GM19240 (cell line): Measurements from ENCODE around the gene RAB5A.
"Not testable (repeated sequence)": the region's sequence is repeated elsewhere in the genome, so short reads cannot be mapped to it uniquely, and the experiment has no call there.

Source experiments
- DNase-seq: peaks from one replicate; pipeline ENCODE4 v3.0.0; 2011; ENCODE audit warnings: low spot score; ENCODE audit not compliant: insufficient read length

Gene RAB5A, protein sequence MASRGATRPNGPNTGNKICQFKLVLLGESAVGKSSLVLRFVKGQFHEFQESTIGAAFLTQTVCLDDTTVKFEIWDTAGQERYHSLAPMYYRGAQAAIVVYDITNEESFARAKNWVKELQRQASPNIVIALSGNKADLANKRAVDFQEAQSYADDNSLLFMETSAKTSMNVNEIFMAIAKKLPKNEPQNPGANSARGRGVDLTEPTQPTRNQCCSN

GRCh38 chr3:19946832-19947548, at the start of gene RAB5A:
TSS of gene RAB5A (plus strand) at chr3:19947097. CDS start at chr3:19950899, 3,802 bp downstream.
- DNase-seq, result peak; percentile 82

- DNase-seq, result no peak
Measured at GRCh38 chr3:19898721-19899120, 48.2 kb upstream of the RAB5A start.

- DNase-seq, result no peak
Measured at GRCh38 chr3:19899264-19899663, 47.6 kb upstream of the RAB5A start.

DNA sequence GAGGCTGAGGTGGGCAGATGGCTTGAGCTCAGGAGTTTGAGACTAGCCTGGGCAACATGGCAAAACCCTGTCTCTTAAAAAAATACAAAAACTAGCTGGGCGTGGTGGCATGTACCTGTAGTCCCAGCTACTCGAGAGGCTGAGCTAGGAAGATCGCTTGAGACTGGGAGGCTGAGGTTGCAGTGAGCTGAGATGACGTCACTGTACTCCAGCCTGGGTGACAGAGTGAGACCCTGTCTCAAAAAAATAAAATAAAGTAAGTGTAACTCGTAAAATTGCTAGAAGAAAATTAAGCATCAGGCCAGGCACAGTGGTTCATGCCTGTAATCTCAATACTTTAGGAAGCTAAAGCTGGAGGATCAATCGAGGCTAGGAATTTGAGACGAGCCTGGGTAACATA, 47.1 kb upstream of the RAB5A start:
- not testable (repeated sequence) for DNase-seq

GRCh38 chr3:19901337-19901736, 45.6 kb upstream of the RAB5A start:
- no peak for DNase-seq

DNA sequence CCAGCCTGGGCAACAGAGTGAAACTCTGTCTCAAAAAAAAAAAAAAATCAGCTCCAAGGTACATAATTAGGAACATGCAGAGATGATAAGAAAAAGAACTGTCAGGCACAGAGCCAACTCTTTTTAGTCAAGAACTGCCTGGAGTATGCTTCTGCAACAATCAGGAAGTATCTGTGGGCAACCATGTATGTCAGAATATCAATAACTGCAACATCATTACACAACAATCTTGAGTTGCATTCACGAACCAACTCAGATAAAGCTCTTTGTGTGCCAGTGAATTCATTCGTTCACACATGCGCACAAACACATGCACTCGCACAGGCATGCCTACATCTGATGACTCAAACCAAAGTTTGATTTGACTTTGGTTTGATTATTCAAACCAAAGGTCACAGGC, 45.0 kb upstream of the RAB5A start:
- no peak for DNase-seq

- DNase-seq, result no peak
Measured at GRCh38 chr3:19903649-19904048, 43.2 kb upstream of the RAB5A start.

DNA sequence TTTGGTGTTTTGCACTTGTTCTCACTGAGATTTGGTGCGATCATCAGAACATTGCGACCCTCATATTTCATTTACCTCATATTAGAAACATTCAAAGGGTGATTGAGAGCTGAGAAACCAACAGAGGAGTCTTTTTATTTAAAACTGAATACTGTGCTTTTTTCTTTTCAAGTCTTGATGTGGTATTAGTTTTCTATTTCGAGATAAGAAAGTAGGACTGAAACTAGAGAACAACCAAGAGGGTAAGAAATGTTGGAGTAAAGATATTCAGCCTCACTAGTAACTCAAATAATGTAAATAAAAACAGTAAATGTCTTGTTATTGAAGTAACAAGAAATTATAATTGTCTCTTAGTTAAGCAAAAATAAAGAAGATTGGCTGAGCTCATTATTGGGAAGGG, 39.4 kb upstream of the RAB5A start:
- DNase-seq, result no peak

DNA sequence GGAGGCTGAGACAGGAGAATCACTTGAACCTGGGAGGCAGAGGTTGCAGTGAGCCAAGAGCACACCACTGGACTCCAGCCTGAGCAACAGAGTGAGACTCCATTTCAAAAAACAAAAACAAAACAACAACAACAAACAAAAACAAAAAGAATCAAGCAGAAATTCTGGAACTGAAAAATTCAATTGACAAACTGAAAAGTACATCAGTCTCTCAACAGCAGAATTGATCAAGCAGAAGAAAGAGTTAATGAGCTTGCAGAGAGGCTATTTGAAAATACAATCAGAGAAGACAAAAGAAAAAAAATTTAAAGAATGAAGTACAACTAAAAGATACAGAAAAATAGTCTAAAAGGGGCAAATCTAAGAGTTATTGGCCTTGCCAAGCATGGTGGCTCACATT, 35.4 kb upstream of the RAB5A start:
- DNase-seq, result no peak

DNA sequence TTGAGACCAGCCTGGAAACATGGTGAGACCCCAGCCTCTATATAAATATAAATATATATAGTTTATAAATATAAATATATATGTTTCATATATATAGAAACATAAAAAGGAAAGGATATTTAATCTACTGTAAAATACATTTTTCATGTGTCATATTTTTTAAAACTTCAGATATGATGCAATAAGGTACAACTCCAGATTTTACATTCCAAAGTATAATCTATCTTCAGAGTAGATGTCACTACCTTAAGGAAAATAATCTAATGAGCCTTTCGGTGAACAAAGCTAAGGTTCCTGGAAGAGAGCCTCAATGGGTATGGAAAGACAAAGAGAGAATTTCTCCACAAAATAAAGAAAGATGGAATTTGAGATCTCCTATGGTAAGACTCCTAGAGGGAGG, 29.7 kb upstream of the RAB5A start:
- no peak for DNase-seq

DNA sequence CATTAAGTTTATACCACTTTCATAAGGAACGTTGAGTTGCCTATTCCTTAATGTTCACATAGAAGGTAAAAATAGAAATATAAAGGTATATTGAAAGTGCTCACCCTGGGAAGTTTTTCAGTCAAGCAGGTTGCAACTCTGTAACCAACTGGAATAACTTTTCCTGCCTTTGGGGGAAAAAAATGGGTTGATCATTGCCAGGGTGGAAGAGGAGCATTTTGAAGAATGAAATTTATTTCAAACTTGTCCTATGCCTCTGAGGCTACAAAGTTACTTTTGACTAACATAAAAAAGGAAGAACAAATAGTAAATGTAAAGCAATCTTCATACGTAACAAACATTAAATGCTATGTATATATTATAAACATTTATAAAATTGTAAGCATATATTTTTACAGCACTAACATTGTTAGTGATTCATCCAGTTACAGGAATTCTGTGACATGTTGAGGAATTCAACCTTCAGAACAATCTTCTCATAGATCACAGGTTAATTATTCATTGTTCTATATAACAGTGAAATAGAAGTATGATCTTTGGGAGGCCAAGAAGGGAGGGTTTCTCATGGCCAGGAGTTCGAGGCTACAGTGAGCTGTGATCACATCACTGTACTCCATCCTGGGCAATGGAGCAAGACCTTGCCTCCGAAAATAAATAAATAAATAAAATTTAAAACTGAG, 26.4 kb upstream of the RAB5A start:
- no peak for DNase-seq

DNA sequence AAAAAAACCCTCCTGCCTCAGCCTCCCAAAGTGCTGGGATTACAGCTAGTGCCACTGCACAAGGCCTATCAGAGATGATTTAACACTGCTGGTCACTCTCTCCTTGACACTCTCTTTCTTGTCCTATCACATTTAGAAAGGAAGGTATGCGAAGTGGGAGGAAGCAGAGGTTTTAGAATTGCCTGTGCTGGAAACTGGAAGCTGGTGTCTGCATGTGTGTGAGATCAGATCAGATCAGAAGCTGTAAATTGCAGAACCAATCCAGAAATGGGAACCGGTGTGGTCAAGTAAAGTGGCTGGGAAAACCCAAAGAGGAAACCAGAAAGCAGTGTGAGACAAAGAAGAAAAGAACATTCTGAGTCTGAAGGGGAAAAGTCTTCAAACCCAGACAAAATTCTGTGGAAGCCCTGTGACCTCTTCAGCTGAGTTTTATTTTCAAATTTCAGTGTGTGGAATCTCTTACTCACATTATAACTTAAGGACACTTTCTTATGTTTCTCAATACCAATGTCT, 15.7 kb upstream of the RAB5A start:
- no peak for DNase-seq

DNA sequence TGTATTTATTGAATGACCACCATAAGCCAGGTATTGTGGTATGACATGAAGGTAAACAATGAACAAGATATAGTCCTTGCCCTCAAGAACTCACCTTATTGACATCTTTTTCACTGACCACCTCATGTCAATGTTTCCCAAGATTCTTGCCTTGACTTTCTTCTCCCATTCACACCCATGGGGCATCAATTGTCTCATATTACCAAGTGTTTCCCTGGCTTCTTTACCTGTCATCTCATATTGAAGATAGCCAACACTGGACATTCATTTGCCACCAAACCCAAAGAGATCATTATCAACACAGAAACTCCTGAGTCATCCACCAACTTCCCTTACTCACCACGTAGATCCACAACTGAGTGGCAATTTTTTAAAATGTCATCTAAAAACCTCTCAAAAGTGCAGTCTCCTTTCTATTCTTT, 15.1 kb upstream of the RAB5A start:
- DNase-seq, result no peak

DNA sequence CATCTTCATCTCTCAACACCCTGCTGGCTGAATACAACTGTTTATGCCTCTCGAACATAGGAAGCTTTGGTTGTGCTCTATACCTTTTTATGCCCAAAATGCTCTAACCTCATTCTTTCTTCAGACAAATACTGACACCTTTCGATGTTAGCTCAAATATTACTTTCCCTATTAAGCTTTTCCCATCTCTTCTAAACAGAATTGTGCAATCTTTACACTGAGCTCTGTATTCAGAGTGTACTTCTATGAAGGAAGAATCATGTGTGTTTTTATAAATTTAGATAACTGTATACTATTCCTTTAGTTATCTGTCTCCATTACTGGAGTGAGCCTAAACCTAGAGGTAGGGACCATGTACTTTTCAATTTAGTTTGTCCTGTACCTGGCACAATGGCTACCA, 14.5 kb upstream of the RAB5A start:
- no peak for DNase-seq

- DNase-seq, result no peak
Measured at GRCh38 chr3:19934098-19934566, 12.8 kb upstream of the RAB5A start, which contains the start of gene EFHB. TSS of gene EFHB (minus strand) at chr3:19934217. CDS start at chr3:19934018, 199 bp downstream.

DNA sequence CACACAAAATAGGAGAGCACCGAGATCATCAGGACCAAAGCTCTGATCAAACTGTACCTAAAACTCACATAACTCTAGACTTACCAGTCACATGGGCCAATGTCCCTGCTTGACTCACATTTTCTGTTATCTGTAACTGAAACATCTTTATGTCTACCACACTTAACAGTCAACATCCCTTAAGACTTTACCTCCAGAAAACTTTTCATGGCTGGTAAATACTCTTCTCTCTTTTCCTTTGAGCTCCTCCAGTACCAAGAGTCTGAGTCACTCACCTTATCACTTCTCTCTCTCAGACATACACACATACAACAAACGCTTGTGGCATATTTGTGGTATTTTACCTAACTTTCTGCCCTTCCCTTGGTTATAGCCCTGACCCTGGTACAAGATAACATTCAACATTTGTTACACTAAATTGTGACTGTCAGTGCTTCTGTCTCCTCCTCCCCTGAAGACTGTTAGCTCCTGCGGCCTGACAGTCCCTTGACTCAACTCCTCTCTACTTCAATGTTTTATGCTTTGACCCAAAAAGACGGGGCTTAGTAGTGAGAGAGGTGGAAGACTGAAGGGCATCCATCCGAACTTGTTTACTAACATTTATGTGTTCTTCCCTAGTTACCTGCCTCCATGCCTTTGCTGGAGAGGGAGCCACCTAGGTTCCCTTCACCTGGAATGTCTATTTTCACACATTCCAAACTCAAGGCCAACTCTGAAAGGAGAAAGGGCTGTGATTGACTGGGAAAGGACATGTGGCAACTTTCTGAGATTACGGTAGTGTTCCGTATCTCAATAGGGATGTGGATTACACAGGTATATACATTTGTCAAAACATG, 9.2 kb upstream of the RAB5A start:
- DNase-seq, result no peak

DNA sequence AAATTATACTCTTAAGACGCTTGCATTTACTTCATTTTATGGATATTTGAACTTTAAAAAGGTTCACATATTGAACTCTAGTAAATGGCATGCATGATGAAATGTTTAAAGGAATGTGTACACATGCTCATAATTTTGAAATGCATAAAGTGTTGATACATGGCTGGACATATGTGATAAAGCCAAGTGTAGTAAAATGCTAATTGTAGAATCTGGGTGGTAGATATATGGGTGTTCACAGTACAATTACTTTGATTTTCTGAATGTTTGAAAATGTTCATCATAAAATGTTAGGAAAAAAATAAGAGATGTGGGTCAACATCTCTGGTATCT, 8.6 kb upstream of the RAB5A start:
- no peak for DNase-seq

DNA sequence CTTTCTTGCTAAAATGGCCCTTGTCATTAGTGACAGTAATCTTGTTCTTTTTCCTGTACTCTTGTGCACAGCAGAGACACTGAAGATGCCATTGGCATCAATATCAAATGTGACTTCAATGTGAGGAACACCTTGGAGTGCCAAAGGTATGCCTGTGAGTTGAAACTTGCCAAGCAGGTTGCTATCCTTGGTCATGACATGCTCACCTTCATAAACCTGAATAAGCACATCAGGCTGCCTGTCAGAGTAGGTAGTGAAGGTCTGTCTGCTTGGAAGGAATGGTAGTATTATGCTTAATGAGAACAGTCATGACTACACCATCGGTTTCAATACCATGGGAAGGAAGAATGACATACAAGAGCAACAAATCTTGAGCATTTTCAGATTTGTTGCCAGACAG, 6.3 kb upstream of the RAB5A start:
- no peak for DNase-seq

DNA sequence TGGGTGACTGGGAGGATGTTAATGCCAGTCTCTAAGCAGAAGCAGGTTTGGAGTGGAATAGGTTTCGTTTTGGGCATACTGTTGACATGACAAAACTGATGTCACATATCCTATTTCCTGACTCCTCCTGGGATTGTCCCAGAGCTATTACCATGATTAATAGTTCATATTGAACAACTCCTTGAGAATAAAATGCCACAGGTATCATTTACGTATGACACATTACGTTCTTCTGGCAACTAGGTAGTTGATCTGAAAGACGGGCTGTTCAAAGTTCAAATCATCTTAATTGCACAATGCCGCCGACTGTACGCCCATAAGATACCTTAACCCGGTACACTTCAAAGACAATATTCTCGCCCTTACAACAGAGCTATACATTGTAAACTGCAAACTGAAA, 1.4 kb upstream of the RAB5A start:
- no peak for DNase-seq

- DNase-seq, result no peak
Measured at GRCh38 chr3:19945969-19946831, 697 bp upstream of the RAB5A start.
